SK-N-SH (cell line): ENCODE results near the gene EEF1AKMT3. TPM values are rescaled to one million over a fixed set of nuclear protein-coding genes. Genes with fewer than 3 reads are reported as not detected.

Experiments
- CTCF ChIA-PET: fragments of 300-600, 350-600 bp; formaldehyde crosslinking; extraction: SDS; loops from one replicate; lab custom pipeline; 2021; lab: Yijun Ruan, JAX
- POLR2A ChIA-PET: fragments of 350-600 bp; sonication (Branson Sonifier 250); formaldehyde crosslinking; extraction: SDS; loops from one replicate; lab custom pipeline; 2020; ENCODE audit warnings: antibody characterized with exemption, inconsistent platforms; lab: Yijun Ruan, JAX
- DNase-seq: peaks from one replicate; pipeline ENCODE4 v3.0.0; 2012
- H2AFZ ChIP-seq: fragments of 200-600 bp; sonication (generic); 2 replicates; pipeline ENCODE4 v1.8.1; 2016; ENCODE audit warnings: antibody characterized with exemption, mild to moderate bottlenecking, low read depth
- H3F3A ChIP-seq: fragments of 200-600 bp; sonication (generic); replicated peaks from 2 replicates; pipeline ENCODE3; 2016; ENCODE audit warnings: antibody characterized with exemption, mild to moderate bottlenecking; ENCODE audit not compliant: insufficient read depth
- H3K27ac ChIP-seq, 2 experiments: fragments of 200-500 bp in 1 of 2; fragments of 200-600 bp in 1 of 2; sonication (Bioruptor generic) in 1 of 2; sonication (generic), shearing (Covaris generic) in 1 of 2; 2 replicates each; pipeline versions ENCODE4 v1.5.1 to v1.6.1; 2014 to 2016; ENCODE audit warnings: low read depth in 2 of 2, inconsistent platforms in 1 of 2, low read length in 1 of 2, mild to moderate bottlenecking in 1 of 2, mixed read lengths in 1 of 2
- H3K27me3 ChIP-seq: fragments of 200-600 bp; sonication (generic), shearing (Covaris generic); 2 replicates; pipeline ENCODE4 v1.6.1; 2016; ENCODE audit warnings: mixed run types; ENCODE audit not compliant: insufficient read depth
- H3K36me3 ChIP-seq, 2 experiments: fragments of 200-500 bp in 1 of 2; fragments of 200-600 bp in 1 of 2; sonication (Bioruptor generic) in 1 of 2; sonication (generic) in 1 of 2; replicated peaks in 1 of 2; 2 replicates each; pipeline versions ENCODE3 to v1.5.1; 2014 to 2016; ENCODE audit warnings: low read length in 1 of 2, mild to moderate bottlenecking in 1 of 2; ENCODE audit not compliant: insufficient read depth in 2 of 2, control insufficient read depth in 1 of 2
- H3K4me1 ChIP-seq, 2 experiments: fragments of 200-500 bp in 1 of 2; fragments of 200-600 bp in 1 of 2; sonication (Bioruptor generic) in 1 of 2; sonication (generic), shearing (Covaris generic) in 1 of 2; 2 replicates each; pipeline versions ENCODE4 v1.5.1 to v1.6.1; 2014 to 2016; ENCODE audit warnings: low read depth in 1 of 2, low read length in 1 of 2, mixed run types in 1 of 2; ENCODE audit not compliant: insufficient read depth in 2 of 2, control insufficient read depth in 1 of 2
- H3K4me2 ChIP-seq: fragments of 200-600 bp; sonication (generic), shearing (Covaris generic); 2 replicates; pipeline ENCODE4 v1.6.1; 2017; ENCODE audit warnings: mixed run types
- H3K4me3 ChIP-seq, 2 experiments: fragments of 200-500 bp in 1 of 2; fragments of 200-600 bp in 1 of 2; sonication (Bioruptor generic) in 1 of 2; sonication (generic), shearing (Covaris generic) in 1 of 2; 2 replicates each; pipeline versions ENCODE4 v1.5.1 to v1.8.1; 2014 to 2016; ENCODE audit warnings: low read depth in 2 of 2, inconsistent platforms in 1 of 2, low read length in 1 of 2, mild to moderate bottlenecking in 1 of 2, mixed read lengths in 1 of 2, moderate library complexity in 1 of 2
- H3K79me2 ChIP-seq: fragments of 200-600 bp; sonication (generic); 2 replicates; pipeline ENCODE4 v1.8.1; 2017; ENCODE audit warnings: mild to moderate bottlenecking; ENCODE audit not compliant: insufficient read depth
- H3K9ac ChIP-seq: fragments of 200-600 bp; sonication (generic); 2 replicates; pipeline ENCODE4 v1.6.1; 2017; ENCODE audit warnings: mixed run types
- H3K9me2 ChIP-seq: fragments of 200-600 bp; sonication (generic); 2 replicates; pipeline ENCODE4 v1.6.1; 2017; ENCODE audit warnings: mixed run types
- H3K9me3 ChIP-seq: fragments of 200-600 bp; sonication (generic); 2 replicates; pipeline ENCODE4 v1.6.1; 2017; ENCODE audit warnings: mixed run types, mild to moderate bottlenecking, moderate library complexity
- H4K20me1 ChIP-seq: fragments of 200-600 bp; sonication (generic); 2 replicates; pipeline ENCODE4 v1.6.1; 2017; ENCODE audit warnings: mild to moderate bottlenecking, mixed run types; ENCODE audit not compliant: insufficient read depth
- EP300 ChIP-seq, 2 experiments: IDR thresholded peaks; 2 replicates each; pipeline versions ENCODE4 v1.4.0 to v1.6.1; 2012; ENCODE audit warnings: borderline replicate concordance in 1 of 2, low read depth in 1 of 2, low read length in 1 of 2
- EZH2phosphoT487 ChIP-seq: fragments of 200-600 bp; sonication (generic); IDR thresholded peaks from 2 replicates; pipeline ENCODE4 v1.6.1; 2017; ENCODE audit warnings: low read depth, mixed run types, mild to moderate bottlenecking, antibody characterized with exemption, moderate library complexity, borderline replicate concordance
- FOXJ3 ChIP-seq: sonication (generic); formaldehyde crosslinking; IDR thresholded peaks from 2 replicates; pipeline ENCODE4 v1.5.1; 2020; ENCODE audit warnings: mild to moderate bottlenecking, missing genetic modification reagents
- FOXM1 ChIP-seq: IDR thresholded peaks from 2 replicates; pipeline ENCODE4 v1.4.0; 2012; ENCODE audit warnings: low read depth, mild to moderate bottlenecking
- GABPA ChIP-seq: IDR thresholded peaks from 2 replicates; pipeline ENCODE4 v1.4.0; 2012; ENCODE audit warnings: low read depth, mild to moderate bottlenecking
- GATA2 ChIP-seq: sonication (generic); formaldehyde crosslinking; IDR thresholded peaks from 2 replicates; pipeline ENCODE4 v1.5.0; 2020; ENCODE audit warnings: mild to moderate bottlenecking, missing genetic modification reagents
- IRF3 ChIP-seq: fragments of 150-350 bp; IDR thresholded peaks from 2 replicates; pipeline ENCODE4 v1.6.1; 2016; ENCODE audit warnings: mild to moderate bottlenecking, low read depth, low read length
- JUND ChIP-seq: IDR thresholded peaks from 2 replicates; pipeline ENCODE4 v1.4.0; 2012
- MEF2A ChIP-seq: IDR thresholded peaks from 2 replicates; pipeline ENCODE4 v1.4.0; 2012; ENCODE audit warnings: low read depth, borderline replicate concordance
- MXI1 ChIP-seq: IDR thresholded peaks from 2 replicates; pipeline ENCODE4 v1.6.1; 2012; ENCODE audit warnings: mild to moderate bottlenecking, low read depth, low read length, improper control_type of control experiment
- NRF1 ChIP-seq: IDR thresholded peaks from 2 replicates; pipeline ENCODE4 v1.6.1; 2012; ENCODE audit warnings: low read depth, mild to moderate bottlenecking, low read length
- POLR2AphosphoS5 ChIP-seq: IDR thresholded peaks from 2 replicates; pipeline ENCODE4 v1.6.1; 2012; ENCODE audit warnings: low read depth, low read length
- SIN3A ChIP-seq: IDR thresholded peaks from 2 replicates; pipeline ENCODE4 v1.6.1; 2012; ENCODE audit warnings: low read depth, mild to moderate bottlenecking, low read length, moderate library complexity, borderline replicate concordance
- SMC3 ChIP-seq: IDR thresholded peaks from 2 replicates; pipeline ENCODE4 v1.6.1; 2012; ENCODE audit warnings: low read depth, low read length, improper control_type of control experiment
- YY1 ChIP-seq: IDR thresholded peaks from 2 replicates; pipeline ENCODE4 v1.4.0; 2012; ENCODE audit warnings: low read depth, mild to moderate bottlenecking
- WGBS: methylation state at CpG from one replicate; pipeline ENCODE4 v1.1.6; 2017; ENCODE audit warnings: low lambda C conversion rate; 5-methylcytosine and 5-hydroxymethylcytosine counted together
- polyA plus RNA-seq, 3 experiments: library from polyadenylated mRNA; depleted of rRNA; stranded (reverse); fragments of >200 nt; gene quantifications; 2 replicates each; pipeline ENCODE4 v1.2.3, GENCODE V29; 2012
- TF ChIP-seq, protein P1 (sequence below): IDR thresholded peaks from 2 replicates; pipeline ENCODE4; 2012

Gene EEF1AKMT3
- polyA plus RNA-seq, 1 of the 3 experiments (the other 2 are of a cell fraction), result 10.3 TPM

DNA sequence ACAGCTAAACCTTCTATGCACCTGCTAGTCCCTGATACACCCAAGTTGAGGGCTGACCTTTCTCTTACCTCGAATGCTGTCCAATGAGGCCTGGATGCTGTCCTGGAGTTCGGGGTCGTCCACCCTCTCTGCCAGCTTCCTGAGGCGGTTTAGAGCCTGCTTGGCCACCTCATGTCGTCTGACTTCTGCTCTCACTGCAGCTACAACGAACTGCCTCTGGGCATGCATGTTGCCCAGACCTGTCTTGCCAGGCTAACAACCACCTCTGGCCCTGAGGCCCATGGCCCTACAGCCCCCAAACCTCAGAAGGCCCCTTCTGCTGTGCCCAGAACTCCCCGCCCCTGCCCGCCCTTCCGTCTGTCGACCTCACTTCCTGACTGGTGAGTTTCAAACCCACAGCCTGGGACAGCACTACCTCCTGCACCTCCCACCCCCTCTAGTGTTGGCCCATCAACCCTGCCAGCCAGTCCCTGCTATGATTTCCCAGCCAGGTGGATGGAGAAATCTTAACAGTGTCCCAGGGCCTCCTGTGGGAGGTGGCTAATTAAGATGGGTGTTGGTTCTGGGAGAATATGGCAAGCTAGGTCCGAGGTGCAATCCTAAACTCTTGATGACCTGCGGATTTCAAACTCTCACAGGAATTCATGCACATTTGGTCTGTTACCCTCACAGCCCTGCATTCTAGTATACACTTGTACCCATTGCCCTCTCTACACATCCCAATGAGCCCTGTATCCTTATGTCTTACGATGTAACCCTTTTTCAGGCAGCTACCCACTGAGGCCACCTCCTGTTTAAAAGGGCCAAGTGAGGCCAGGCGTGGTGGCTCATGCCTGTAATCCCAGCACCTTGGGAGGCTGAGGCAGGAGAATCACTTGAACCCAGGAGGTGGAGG lies 30.3 kb upstream of the EEF1AKMT3 start:
- CTCF ChIA-PET, result interaction anchor here (0.6 to 2.2 kb wide), 4 partner anchors 15 to 1317 kb away, joined by 3 to 7 read pairs (median 5); no protein-coding TSS in a partner anchor
- WGBS, result 51% methylated on average over 12 of the region's 14 CpGs
- no peaks in the 10 kb centered on the region; the same call in 1 of the 2 replicates for H3K79me2 ChIP-seq

GRCh38 chr12:57743769-57744168 lies 28.6 kb upstream of the EEF1AKMT3 start:
- H3K4me2 ChIP-seq, result peak overlapping the region; percentile 87; the same call in 1 of the 2 replicates

More for the DNA sequence above, 30.3 kb upstream of the EEF1AKMT3 start:
- Histone ChIP-seq H3K27ac (no peak overlapping the region), H3K9ac (no peak overlapping the region), H3K9me3 (no peaks in the 10 kb centered on the region), H3K9me2 (no peaks in the 10 kb centered on the region), H3K4me1 (peaks cover 0 to 29% of the 10 kb centered on the region in 2 experiments; a peak in 2 of 4 replicates), H2AFZ (no peak overlapping the region), H3F3A (peaks cover 19% of the 10 kb centered on the region)
- POLR2A ChIA-PET, result no interaction called here
- TF ChIP-seq NRF1 (no peak), MXI1 (no peak), EP300 (IDR thresholded peaks at IDR 0.05; ENCODE audit: borderline replicate concordance in 1 of 2, low read depth in 1 of 2, low read length in 1 of 2) (no peak), JUND (no peak), EZH2phosphoT487 (no peak)
- TF ChIP-seq, all 33 proteins: peak for 0
- Histone ChIP-seq H4K20me1 (no peaks in the 10 kb centered on the region), H3K4me2 (no peak overlapping the region), H3K36me3 (peaks cover 9 to 10% of the 10 kb centered on the region in 2 experiments), H3K4me3 (no peak overlapping the region), H3K27me3 (no peaks in the 10 kb centered on the region)
- DNase-seq, result no peak

More at GRCh38 chr12:57743769-57744168, 28.6 kb upstream of the EEF1AKMT3 start:
- peaks cover 22 to 26% of the 10 kb centered on the region in 2 experiments for H3K36me3 ChIP-seq
- H2AFZ ChIP-seq, result no peak overlapping the region
- no peak overlapping the region for H3K9ac ChIP-seq
- H3K4me3 ChIP-seq, result peak overlapping the region in 1 of 2 experiments; percentile 81; a peak in 2 of 4 replicates
- H3K4me1 ChIP-seq, result peaks cover 0 to 24% of the 10 kb centered on the region in 2 experiments; a peak in 2 of 4 replicates
- no peak for DNase-seq
- no peaks in the 10 kb centered on the region for H3K9me2 ChIP-seq
- peak overlapping the region; percentile 96 to 98; a peak in 2 of 4 replicates for H3K27ac ChIP-seq
- POLR2A ChIA-PET, result interaction anchor here (1.8 to 2.1 kb wide), 2 partner anchors 8 to 17 kb away, joined by 17 to 18 read pairs; no protein-coding TSS in a partner anchor
- no peaks in the 10 kb centered on the region for H4K20me1 ChIP-seq
- H3K27me3 ChIP-seq, result no peaks in the 10 kb centered on the region
- H3K79me2 ChIP-seq, result peaks cover 5% of the 10 kb centered on the region; the same call in 1 of the 2 replicates
- no peaks in the 10 kb centered on the region for H3K9me3 ChIP-seq
- WGBS, result 62% methylated on average over 2 of the region's 2 CpGs
- CTCF ChIA-PET, result interaction anchor here (0.8 to 3.2 kb wide), 5 partner anchors 8 to 161 kb away, joined by 3 to 18 read pairs (median 10); no protein-coding TSS in a partner anchor
- TF ChIP-seq MEF2A, result no peak
- TF ChIP-seq GABPA, result no peak
- TF ChIP-seq SMC3, result no peak
- TF ChIP-seq FOXJ3, result no peak
- no peak for TF ChIP-seq GATA2
- no peak for TF ChIP-seq IRF3
- no peak for TF ChIP-seq POLR2AphosphoS5
- no peak for TF ChIP-seq EP300 (IDR thresholded peaks at IDR 0.05; ENCODE audit: borderline replicate concordance in 1 of 2, low read depth in 1 of 2, low read length in 1 of 2)
- TF ChIP-seq SIN3A, result no peak
- TF ChIP-seq EZH2phosphoT487, result no peak
- TF ChIP-seq YY1, result no peak
- TF ChIP-seq, protein P1, sequence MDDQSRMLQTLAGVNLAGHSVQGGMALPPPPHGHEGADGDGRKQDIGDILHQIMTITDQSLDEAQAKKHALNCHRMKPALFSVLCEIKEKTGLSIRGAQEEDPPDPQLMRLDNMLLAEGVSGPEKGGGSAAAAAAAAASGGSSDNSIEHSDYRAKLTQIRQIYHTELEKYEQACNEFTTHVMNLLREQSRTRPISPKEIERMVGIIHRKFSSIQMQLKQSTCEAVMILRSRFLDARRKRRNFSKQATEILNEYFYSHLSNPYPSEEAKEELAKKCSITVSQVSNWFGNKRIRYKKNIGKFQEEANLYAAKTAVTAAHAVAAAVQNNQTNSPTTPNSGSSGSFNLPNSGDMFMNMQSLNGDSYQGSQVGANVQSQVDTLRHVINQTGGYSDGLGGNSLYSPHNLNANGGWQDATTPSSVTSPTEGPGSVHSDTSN, result no peak
- TF ChIP-seq FOXM1, result no peak
- H3F3A ChIP-seq, result peaks cover 32% of the 10 kb centered on the region
